ENCODE results near the gene CNPY1.

CNPY1 gene

GRCh38 chr7:155488483-155489127, 57.8 kb downstream of the CNPY1 start:
- no peak for DNase-seq (ENCODE audit: low spot score)

GRCh38 chr7:155487509-155488482, 58.6 kb downstream of the CNPY1 start:
- DNase-seq (ENCODE audit: low spot score), result no peak

- no peak for DNase-seq (ENCODE audit: low spot score)
These were observed 59.4 kb downstream of the CNPY1 start for GRCh38 chr7:155486783-155487508.

- no peak for DNase-seq (ENCODE audit: low spot score)
These were observed 61.6 kb downstream of the CNPY1 start for GRCh38 chr7:155484483-155485399.

GRCh38 chr7:155483868-155484325, 62.5 kb downstream of the CNPY1 start:
- no peak for DNase-seq (ENCODE audit: low spot score)

GRCh38 chr7:155483245-155483644, 63.1 kb downstream of the CNPY1 start:
- DNase-seq (ENCODE audit: low spot score), result no peak

GRCh38 chr7:155482511-155483183, 63.7 kb downstream of the CNPY1 start:
- no peak for DNase-seq (ENCODE audit: low spot score)

- no peak for DNase-seq (ENCODE audit: low spot score)
These were observed 64.6 kb downstream of the CNPY1 start for GRCh38 chr7:155481764-155482163.

GRCh38 chr7:155477476-155477875, 68.9 kb downstream of the CNPY1 start:
- DNase-seq (ENCODE audit: low spot score), result no peak

- DNase-seq (ENCODE audit: low spot score), result no peak
These were observed 74.6 kb downstream of the CNPY1 start for GRCh38 chr7:155471718-155472117.

- peak; percentile 7 for DNase-seq (ENCODE audit: low spot score)
These were observed 75.4 kb downstream of the CNPY1 start for GRCh38 chr7:155470686-155471638.

GRCh38 chr7:155470186-155470487, 76.2 kb downstream of the CNPY1 start:
- DNase-seq (ENCODE audit: low spot score), result no peak

- no peak for DNase-seq (ENCODE audit: low spot score)
These were observed 76.8 kb downstream of the CNPY1 start for GRCh38 chr7:155469311-155470185.

- DNase-seq (ENCODE audit: low spot score), result no peak
These were observed 77.6 kb downstream of the CNPY1 start for GRCh38 chr7:155468785-155469148.

GRCh38 chr7:155467846-155468784, 78.2 kb downstream of the CNPY1 start:
- no peak for DNase-seq (ENCODE audit: low spot score)

GRCh38 chr7:155466814-155467733, 79.3 kb downstream of the CNPY1 start:
- no peak for DNase-seq (ENCODE audit: low spot score)

Data from RKO (cell line).